Mammary epithelial cell (primary cell): Measurements from ENCODE around the gene NEURL3.

ENCODE experiments used
- CTCF ChIP-seq, 2 donors: IDR thresholded peaks in 1 of 2; conservative IDR thresholded peaks in 1 of 2; 2 replicates each; pipeline ENCODE4 v1.5.1; 2011 to 2012; ENCODE audit warnings: inconsistent platforms in 2 of 2, low read length in 2 of 2, mild to moderate bottlenecking in 2 of 2, control low read depth in 1 of 2, low read depth in 1 of 2; ENCODE audit not compliant: insufficient read depth in 1 of 2; ENCODE audit errors: extremely low read depth in 1 of 2
- EZH2 ChIP-seq: IDR thresholded peaks from 2 replicates; pipeline ENCODE4 v1.6.1; 2012; ENCODE audit warnings: low read length, inconsistent platforms, borderline replicate concordance

- TF ChIP-seq CTCF (conservative IDR thresholded peaks at IDR 0.05 in 1 of 2, IDR thresholded peaks at IDR 0.05 in 1 of 2; ENCODE audit: extremely low read depth in 1 of 2, insufficient read depth in 1 of 2, low read depth in 1 of 2, low read length in 2 of 2): no peak
- no peak for TF ChIP-seq EZH2
Measured at GRCh38 chr2:96539215-96539920, 34.2 kb upstream of the NEURL3 start.
